Limb (tissue), 2 donors: ENCODE results near the gene OGFOD3.

Source experiments
- DNase-seq, 2 donors: peaks; one replicate each; pipeline ENCODE4 v3.0.0-alpha.2; 2016; ENCODE audit errors: extremely low spot score in 2 of 2

OGFOD3 gene

DNA sequence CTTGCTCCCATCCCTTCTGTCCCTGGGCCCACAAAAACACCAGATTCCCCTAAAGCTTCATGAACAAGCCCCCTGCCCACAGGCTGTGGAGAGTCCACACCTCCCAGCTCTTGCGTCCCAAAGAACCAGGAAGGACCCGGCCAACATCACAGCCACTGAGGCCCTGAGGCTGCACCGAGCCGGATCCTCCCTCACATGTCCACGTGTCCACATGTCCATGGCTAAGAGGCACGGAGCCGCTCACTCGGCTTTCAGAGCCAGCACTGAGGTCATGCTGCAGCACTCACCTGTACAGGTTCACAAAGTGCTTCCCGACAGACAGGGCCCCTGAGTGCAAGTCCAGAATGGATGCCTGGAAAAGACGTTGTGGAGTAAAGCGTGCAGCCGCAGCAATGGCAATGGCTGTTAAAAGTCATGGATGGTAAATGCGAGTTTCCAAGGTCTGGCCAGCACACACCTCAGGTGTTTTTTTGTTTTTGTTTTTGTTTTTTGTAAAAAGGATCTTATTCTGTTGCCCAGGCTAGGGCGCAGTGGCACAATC is 12.2 kb downstream of the OGFOD3 start:
- no peak for DNase-seq

DNA sequence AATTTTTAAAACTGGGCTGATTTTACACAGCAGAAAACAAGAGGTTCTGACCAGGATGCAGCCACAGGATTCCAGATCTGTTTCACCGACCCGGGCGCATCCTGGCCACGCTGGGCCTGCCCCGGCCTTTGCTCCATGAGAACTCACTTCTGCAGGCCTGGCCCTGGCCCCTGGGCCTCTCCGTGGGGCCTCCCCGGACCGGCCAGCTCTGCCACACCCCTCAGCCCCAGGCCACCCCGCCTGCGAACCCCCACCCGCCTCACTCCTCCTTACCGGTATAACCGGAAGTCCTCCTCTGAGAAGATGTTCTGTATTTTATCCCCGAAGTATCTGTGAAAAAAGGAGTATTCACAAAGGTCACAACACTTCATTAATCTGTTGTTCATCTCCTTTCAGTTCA is 13.3 kb downstream of the OGFOD3 start:
- DNase-seq = no peak

DNA sequence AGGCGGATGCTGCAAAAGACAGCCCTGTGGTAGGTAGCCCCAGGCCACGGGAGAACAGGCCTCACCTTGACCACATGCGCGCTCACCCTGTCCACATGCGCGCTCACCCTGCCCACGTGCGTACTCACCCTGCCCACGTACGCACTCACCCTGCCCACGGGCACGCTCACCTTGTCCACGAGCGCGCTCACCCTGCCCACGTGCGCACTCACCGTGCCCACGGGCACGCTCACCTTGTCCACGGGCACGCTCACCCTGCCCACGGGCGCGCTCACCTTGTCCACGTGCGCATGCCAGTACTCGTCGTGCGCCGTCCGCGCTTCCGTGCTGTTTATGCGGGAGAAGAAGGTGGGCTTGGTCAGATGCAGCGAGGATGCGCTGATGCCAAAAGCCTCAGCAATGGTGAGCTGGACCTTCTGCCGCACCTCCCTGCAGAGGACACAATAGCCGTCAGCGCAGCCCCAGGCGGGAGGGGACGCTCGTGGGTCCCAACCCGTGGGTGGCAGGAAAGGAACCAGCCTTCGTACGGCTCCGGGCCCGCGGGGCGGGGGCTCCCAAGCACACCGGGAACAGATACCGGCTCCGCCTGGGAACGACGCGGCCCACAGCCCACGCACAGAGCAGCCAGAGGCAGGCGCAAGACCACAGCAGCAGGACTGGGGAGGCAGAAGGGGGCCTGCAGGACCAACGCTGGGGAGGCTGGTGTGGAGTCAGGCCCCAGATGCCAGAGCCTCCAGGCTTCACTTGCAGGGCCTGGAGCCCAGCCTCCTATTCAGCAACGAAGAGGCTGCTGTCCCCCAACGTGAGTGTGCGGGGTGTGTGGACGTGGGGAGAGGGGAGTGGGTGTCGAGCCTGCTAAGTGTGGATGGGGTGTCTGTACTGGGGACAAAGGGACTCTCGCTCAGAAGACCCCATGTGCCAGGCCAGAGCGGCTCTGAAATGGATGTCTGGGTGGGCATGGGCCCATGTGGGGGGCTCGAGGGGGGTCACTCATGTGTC is 14.4 kb downstream of the OGFOD3 start:
- DNase-seq = no peak

DNA sequence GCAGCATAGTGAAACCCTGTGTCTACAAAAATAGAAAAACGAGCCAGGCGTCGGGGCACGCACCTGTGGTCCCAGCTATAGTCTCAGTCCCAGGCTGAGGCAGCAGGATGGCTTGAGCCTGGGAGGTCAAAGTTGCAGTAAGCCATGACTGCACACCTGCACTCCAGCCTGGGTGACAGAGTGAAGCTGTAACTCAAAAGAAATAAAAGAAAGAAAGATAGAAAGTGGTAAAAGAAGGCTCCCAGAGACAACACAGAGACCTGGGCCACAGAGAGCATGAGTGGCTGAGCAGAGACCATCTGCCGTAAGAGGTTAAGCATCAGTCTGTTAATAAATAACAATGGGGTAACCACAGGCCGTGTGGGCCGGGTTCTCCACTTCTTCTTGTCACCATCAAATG is 15.5 kb downstream of the OGFOD3 start:
- DNase-seq = no peak

DNA sequence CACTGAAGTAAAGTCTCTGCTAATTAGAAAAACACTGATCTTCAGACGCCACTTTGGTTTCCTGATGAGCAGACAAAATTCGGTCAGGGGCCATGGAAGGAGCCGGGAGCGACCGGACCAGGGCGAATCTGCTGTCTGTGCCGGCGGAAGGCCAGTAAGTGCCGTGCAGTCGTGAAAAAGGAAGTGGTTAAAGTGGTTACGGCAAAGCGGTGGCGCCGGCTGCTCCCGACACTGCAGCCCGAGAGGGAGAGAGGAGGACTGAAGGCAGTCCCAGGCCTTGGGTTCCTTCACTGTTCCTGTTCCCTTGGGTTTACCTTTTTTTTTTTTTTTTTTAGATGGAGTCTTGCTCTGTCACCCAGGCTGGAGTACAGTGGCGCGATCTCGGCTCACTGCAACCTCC is 17.6 kb downstream of the OGFOD3 start:
- no peak for DNase-seq

DNA sequence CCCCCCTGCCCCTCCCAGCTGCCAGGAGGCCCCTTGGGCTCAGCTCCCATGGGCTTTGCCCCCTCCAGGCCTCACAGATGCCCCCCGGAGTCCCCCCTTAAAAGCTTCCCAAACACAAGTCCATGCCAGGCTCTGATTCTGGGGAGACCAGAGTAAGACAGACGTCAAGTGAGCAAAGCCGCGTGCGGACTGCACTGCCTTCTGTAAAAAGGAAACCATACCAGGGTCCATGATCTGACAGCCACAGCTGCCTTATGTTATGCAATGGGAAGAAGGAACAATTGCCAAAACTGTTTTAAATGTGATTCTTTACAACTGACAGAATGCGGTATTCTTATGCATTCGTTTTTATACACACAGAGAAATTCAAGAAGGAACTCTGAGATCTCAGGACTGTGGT is 18.2 kb downstream of the OGFOD3 start:
- no peak for DNase-seq

DNA sequence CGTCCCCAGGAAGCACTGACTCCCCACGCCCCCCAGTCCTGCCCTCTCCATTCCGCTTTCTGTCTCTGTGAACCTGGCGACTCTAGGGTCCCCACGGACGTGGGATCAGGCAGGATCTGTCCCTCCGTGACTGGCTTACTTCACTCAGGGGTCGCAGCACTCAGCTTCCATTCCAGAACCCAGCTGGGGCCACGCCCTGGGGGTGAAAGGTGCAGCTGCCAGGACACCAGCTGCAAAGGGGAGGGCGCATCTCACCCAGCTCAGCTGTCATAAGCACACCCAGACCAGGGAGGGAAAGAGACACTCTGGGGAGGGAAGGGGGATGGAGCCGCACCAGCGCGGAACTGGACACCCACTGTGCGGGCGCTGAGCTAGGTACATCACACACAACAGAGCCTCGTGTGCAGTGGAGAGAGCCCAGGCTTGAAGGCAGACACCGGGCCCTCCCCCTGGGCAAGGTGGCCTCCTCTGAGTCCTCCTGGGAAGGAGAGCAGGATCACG is 18.7 kb downstream of the OGFOD3 start:
- DNase-seq = peak in 1 of 2 donors; percentile 72

DNA sequence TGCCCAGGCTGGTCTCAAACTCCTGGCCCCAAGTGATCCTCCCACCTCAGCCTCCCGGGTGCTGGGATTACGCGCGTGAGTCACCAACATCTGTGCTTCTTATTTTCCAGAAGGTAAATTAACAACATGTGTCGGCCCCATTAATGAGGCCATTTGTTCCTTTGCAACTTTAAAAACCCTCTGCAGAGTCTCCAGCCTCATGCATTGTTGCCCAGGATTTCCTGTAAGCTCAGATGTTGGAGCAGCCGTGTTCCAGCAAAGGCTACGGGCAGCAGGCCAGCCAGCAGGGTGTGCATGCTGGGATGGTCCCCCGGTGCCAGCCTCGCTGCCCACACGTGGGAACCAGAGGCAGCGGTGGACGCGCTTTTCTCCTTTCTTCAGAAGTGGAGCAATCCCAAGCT is 19.3 kb downstream of the OGFOD3 start:
- peak; percentile 79 for DNase-seq

DNA sequence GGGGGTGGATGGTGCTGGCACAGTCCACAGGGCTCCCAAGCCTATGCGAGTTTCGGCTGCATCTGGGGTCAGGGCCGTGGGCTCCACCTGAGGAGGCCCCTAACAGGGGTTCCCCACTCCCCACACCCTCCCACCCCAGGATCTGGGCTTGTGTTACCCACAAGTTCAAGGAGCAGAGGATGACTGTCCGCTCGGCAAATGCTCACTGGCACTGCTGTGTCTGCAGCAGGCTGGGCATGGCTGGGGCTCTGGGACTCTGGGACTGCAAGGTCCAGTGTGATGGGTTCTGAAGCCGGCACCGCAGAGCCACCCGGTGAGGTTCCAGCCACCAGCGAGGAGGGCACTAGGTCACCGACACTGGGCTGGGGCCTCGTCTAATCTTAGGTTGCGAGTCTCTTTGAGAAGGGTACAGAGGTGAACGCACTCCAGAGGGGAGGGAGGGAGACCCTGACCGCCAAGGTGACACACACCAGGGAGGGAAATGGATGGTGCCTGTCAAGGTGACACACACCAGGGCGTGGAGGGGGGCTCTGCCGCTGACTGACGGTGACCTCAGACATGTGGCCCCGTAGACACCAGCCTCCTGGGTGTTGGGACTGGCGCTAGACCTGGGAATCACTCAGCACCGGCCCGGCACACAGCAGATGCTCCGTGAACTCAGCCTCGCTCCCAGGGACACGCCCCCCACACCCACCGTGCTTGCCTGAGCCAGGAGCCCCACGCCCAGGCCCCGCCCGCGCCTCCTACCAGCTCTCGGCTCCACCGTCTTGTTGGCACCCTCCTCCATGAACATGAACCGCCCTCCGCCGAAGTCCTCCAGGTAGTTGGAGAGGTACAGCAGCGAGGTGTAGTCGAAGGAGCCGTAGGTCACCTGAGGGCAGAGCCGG is 20.7 kb downstream of the OGFOD3 start:
- DNase-seq = no peak

DNA sequence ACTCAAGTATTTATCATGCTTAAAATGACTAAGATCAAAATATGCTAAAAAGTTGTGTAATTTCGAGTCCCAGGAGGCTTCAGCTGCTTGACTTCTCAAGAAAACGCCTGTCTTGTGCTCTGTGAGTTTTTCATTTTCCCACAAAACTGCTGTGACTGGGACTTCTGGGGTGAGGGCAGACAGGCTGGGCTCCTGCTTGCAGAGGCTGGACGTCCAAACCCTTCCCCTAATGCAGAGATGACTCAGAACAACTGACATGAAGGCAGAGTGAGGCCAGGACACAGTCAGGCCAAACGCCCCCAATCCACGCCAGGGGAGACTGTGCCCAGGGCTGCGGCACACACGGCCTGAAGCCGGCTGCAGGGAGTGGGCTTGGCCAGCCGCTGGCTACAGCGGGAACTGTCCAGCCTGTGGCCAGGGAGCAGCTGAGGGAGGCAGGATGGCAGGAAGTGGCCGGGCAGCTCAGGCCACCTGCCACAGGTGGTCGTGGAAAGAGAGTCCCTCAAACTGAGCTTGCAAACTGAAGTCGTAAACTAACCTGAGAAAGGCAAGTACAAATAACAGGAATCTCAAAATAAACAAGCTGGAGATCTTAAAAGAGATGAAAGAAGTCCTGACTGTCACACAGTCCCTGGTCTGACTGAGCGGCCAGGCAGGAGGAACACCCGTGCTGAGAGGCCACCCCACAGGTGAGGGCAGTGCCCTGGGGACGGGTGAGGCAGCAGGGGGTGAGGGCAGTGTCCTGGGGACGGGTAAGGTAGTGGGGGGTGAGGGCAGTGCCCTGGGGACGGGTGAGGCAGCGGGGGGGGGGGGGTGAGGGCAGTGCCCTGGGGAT is 21.6 kb downstream of the OGFOD3 start:
- DNase-seq = no peak

DNA sequence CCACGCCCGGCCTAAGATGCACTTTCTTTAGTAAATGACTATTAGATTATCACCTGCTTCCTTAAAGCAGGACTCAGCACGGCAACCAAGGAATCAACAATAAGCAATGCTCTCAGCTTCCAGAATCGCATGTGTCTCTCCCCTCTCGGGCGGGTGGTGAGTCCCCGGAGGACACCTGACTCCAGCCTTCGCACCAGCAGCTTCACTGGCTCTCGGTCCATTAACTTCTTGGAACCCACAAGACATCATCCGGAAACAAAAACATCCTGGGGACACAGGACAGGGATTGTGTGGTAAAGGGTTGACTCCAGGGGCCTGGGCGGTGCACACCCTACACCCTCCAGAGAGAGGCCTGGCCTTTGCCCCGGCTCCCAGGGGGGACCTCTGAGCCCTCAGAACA is 24.1 kb downstream of the OGFOD3 start:
- no peak for DNase-seq

DNA sequence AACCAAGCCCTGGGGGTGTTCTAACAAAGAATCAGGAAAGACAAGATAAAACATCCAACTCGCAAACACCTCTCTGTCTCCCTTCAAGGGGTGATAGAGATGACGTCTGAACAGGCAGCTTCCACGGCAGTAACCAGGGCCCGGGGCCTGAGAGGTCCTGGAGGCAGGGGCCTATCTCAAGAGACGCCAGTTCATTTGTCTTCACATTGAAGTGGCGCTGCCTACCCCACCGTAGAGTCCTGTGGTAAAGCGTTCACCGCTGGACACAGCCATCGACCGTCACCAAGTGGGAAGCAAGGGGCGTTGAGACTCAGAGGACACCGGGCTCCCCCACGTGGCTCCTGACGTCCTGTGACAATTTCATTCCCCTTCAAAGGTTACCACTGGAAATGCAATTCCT is 25.4 kb downstream of the OGFOD3 start:
- DNase-seq = no peak

DNA sequence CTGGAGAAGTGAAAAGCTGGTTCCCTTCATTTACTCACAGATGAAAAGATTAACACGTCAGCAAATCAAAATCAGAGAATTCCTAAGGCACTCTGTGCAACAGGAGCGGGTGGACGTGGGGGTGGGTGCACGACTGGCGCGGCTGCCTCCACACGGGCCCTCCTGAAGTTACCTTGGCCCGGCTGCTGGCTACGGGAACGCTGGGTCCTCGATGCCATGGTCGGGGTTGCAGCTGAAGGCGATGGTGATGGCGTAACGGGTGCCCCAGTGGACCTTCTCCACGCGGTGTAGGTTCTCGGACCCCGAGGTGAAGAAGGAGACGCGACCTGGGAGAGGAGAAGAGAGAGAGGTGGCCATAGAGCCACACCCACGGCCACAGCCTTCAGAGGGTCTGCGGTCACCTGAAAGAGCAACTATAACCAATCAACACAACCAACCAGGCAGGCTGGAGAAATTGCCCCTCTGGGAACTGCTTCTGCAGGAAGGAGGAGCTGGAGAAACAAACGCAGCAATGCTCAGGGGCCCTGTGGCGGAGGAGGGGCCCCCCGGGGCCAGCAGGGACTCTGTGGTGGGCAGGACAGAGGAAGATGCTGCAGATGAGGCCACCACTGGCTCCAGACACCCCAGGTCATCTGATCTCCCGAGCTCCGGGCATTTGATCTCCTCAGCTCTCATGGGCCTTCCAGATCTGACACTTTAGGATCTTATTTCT is 26.0 kb downstream of the OGFOD3 start:
- DNase-seq = no peak

DNA sequence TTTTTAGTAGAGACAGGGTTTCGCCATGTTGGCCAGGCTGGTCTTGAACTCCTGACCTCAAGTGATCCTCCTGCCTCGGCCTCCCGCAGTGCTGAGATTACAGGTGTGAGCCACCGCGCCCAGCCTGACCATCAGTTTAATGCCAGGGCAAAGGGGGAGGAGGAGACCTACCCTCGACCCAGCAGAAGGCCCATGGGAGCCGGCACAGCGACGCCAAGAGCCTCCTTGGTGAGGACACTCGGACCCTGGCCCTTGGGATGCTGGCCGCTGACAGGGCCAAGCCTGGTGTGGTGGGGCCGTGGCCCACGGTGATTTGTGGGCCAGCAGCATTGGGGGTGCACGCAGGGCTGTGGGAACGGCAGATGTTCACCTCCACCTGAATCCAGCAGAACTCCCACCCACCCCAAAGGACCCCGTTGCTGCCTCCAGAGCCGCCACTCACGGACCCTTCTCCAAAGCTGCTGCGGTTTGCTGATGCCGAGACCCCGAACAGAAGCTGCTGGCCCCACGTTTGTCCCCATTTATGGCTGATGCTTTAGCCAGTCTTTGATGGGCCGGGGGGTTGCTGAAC is 26.8 kb downstream of the OGFOD3 start:
- DNase-seq = no peak

DNA sequence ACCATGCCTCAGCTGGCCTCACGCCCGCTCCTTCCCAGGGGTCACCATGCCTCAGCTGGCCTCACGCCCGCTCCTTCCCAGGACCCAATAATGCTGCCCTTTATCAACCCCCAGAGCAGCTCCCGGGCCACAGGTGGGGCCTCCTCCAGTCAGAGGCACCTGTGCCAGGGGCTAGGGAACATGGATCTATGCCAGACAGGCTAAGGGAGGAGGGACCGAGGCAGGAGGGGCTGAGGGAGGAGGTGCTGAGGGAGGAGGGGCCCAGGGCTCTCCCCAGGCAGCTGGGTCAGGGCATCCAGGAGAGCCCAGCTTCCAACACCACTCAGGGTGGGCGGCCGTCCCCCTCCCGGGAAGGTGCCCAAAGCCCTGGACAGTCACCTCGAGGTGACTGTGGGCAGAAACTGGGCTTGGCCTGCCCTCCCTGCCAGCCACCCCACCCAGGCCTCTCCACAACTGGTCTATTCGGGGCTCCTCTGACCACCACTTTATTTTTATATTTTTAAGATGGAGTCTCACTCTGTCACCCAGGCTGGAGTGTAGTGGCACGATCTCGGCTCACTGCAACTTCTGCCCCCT is 27.4 kb downstream of the OGFOD3 start:
- DNase-seq = no peak

DNA sequence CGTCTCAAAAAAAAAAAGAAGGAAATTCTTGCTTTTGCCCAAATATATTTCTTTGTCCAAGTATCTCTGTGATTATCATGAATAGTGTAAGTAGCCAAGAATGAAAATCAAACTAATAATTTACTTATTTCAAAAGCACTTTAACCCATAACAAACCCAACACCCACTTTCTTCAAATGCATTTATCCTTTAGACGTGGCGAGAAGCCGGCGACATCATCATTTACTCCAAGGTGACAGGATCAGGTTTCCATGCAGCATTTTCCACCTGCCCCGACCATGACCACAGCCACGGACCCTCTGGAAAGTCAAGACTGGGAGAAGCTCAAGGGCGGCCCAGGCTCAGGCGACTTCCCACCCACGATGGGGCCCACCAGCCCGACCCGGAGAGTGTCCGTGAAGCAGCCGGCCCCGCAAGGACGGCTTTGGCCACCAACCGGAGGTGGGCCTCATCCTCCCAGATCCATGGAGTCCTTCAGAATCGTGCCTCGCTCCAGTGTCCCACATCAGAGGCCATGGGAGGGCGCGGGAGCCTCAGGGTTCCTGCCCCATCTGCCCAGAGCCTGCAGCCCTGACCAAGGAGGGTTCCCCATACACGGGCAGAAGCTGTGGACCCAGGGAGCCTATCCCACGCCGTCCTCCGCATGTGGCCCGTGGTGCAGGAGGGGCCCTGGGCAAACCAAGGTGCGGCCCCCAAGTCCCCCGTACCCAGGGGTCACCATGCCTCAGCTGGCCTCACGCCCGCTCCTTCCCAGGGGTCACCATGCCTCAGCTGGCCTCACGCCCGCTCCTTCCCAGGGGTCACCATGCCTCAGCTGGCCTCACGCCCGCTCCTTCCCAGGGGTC is 28.1 kb downstream of the OGFOD3 start:
- no peak for DNase-seq

DNA sequence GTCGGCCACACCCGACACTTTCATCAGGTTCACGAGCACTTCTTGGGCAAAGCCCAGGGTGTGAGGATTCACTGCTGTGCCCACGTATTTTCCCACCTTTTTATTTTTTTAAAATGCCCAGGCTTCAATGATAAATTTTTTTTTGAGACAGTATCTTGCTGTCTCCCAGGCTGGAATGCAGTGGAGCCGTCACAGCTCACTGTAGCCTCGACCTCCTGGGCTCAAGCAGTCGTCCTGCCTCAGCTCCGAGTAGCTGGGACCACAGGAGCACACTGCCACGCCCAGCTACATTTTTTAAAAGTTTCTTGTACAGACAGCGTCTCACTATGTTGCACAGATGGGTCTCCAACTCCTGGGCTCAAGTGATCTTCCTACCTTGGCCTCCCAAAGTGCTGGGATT is 29.0 kb downstream of the OGFOD3 start:
- no peak for DNase-seq

DNA sequence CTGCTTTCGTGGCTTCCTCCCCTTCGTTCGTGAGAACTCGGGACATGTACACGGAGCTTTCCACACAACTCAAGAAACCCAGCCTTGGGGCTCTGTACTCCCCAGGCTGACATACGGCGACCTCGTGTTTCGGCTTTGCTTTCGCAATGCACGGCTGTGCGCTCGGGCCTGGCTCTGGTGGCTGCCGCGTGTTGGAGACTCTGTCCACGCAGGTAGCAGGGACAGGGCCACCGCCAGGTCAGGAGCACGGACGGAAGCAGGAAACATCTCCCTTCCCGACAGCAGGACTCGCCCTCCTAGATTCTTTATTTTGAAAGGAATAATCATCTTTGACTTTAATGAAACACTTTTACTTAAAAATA is 29.5 kb downstream of the OGFOD3 start:
- DNase-seq = no peak
